H1 (cell line): Measurements from ENCODE around the gene ALK. TPM values are rescaled to one million over a fixed set of nuclear protein-coding genes. Genes with fewer than 3 reads are reported as not detected.
A peak's percentile ranks its signal among the peaks of the same experiment; 100 is the strongest.

ENCODE experiments used
- CTCF ChIA-PET: fragments of 300-600 bp; sonication (Branson Sonifier 250); formaldehyde crosslinking; loops from one replicate; lab custom pipeline; 2021; ENCODE audit not compliant: partially characterized antibody; lab: Charles Lee
- POLR2A ChIA-PET: fragments of 300-600 bp; sonication (Branson Sonifier 250); formaldehyde crosslinking; loops from one replicate; lab custom pipeline; 2021; ENCODE audit warnings: inconsistent platforms; ENCODE audit not compliant: partially characterized antibody; lab: Charles Lee
- DNase-seq, 2 experiments: peaks; one replicate each; pipeline versions ENCODE4 v3.0.0 to v3.0.0-alpha.2; 2010 to 2022; ENCODE audit warnings: low spot score in 2 of 2, low read depth in 1 of 2, mixed read lengths in 1 of 2
- FAIRE-seq: peaks from 2 replicates; lab custom pipeline; 2011; peaks lifted over from hg19 to GRCh38; lab: Jason Lieb, UNC
- H2AFZ ChIP-seq: 2 replicates; pipeline ENCODE4 v1.8.1; 2012; ENCODE audit warnings: low read length, inconsistent platforms
- H2AK5ac ChIP-seq: 2 replicates; pipeline ENCODE4 v1.6.1; 2013; ENCODE audit warnings: low read depth, low read length
- H2BK120ac ChIP-seq: replicated peaks from 2 replicates; pipeline ENCODE3; 2013; ENCODE audit warnings: low read depth, low read length, inconsistent platforms
- H2BK12ac ChIP-seq: 2 replicates; pipeline ENCODE4 v1.6.1; 2013; ENCODE audit warnings: low read depth, low read length
- H2BK15ac ChIP-seq: 2 replicates; pipeline ENCODE4 v1.6.1; 2013; ENCODE audit warnings: low read length
- H2BK20ac ChIP-seq: 2 replicates; pipeline ENCODE4 v1.6.1; 2013; ENCODE audit warnings: low read length
- H2BK5ac ChIP-seq: 2 replicates; pipeline ENCODE4 v1.6.1; 2013; ENCODE audit warnings: low read depth, low read length
- H3K14ac ChIP-seq: 2 replicates; pipeline ENCODE4 v1.6.1; 2013; ENCODE audit warnings: inconsistent platforms; ENCODE audit not compliant: insufficient read length
- H3K18ac ChIP-seq: 2 replicates; pipeline ENCODE4 v1.6.1; 2013; ENCODE audit warnings: low read length; ENCODE audit errors: extremely low read depth
- H3K23ac ChIP-seq: 2 replicates; pipeline ENCODE4 v1.6.1; 2013; ENCODE audit warnings: inconsistent platforms; ENCODE audit not compliant: insufficient read length
- H3K23me2 ChIP-seq: 2 replicates; pipeline ENCODE4 v1.6.1; 2013; ENCODE audit warnings: low read depth, low read length
- H3K27ac ChIP-seq: 2 replicates; pipeline ENCODE4 v1.6.1; 2011; ENCODE audit warnings: low read depth, low read length, inconsistent platforms
- H3K27me3 ChIP-seq, 4 experiments: replicated peaks in 1 of 4; 1 replicate in 1 of 4; 2 replicates in 3 of 4; pipeline versions ENCODE4 v1.6.1 to v1.8.1; 2011 to 2013; ENCODE audit warnings: low read length in 3 of 4, mild to moderate bottlenecking in 3 of 4, inconsistent platforms in 2 of 4, mixed read lengths in 2 of 4, moderate library complexity in 1 of 4; ENCODE audit not compliant: control insufficient read depth in 3 of 4, insufficient read depth in 3 of 4; ENCODE audit errors: extremely low read depth in 1 of 4
- H3K36me3 ChIP-seq, 4 experiments: 2 replicates each; pipeline versions ENCODE4 v1.6.1 to v1.8.1; 2011 to 2013; ENCODE audit warnings: mild to moderate bottlenecking in 4 of 4, low read length in 3 of 4, moderate library complexity in 2 of 4, control low read depth in 1 of 4, inconsistent platforms in 1 of 4; ENCODE audit not compliant: insufficient read depth in 4 of 4, control insufficient read depth in 2 of 4
- H3K4ac ChIP-seq: replicated peaks from 2 replicates; pipeline ENCODE3; 2013; ENCODE audit warnings: low read length, low read depth, mixed read lengths, inconsistent platforms; ENCODE audit not compliant: insufficient read length
- H3K4me1 ChIP-seq, 4 experiments: replicated peaks in 1 of 4; 1 replicate in 1 of 4; 2 replicates in 3 of 4; pipeline versions ENCODE4 v1.6.1 to v1.8.1; 2011 to 2013; ENCODE audit warnings: low read length in 3 of 4, inconsistent platforms in 2 of 4, mixed read lengths in 1 of 4; ENCODE audit not compliant: insufficient read depth in 4 of 4, control insufficient read depth in 3 of 4
- H3K4me2 ChIP-seq, 2 experiments: 2 replicates each; pipeline versions ENCODE4 v1.6.1 to v1.8.1; 2011 to 2013; ENCODE audit warnings: low read depth in 2 of 2, low read length in 2 of 2, control low read depth in 1 of 2, inconsistent platforms in 1 of 2, mild to moderate bottlenecking in 1 of 2; ENCODE audit not compliant: insufficient read depth in 1 of 2
- H3K4me3 ChIP-seq, 4 experiments: fragments of 200-600, 300-600 bp in 1 of 4; sonication (generic), shearing (Covaris generic), sonication (Bioruptor Twin) in 1 of 4; 2 replicates each; pipeline versions ENCODE4 v1.5.1 to v1.8.1; 2011 to 2016; ENCODE audit warnings: low read length in 4 of 4, low read depth in 3 of 4, control low read depth in 2 of 4, inconsistent platforms in 2 of 4, mild to moderate bottlenecking in 2 of 4, mixed read lengths in 1 of 4, moderate library complexity in 1 of 4; ENCODE audit not compliant: insufficient read depth in 2 of 4; ENCODE audit errors: extremely low read depth in 1 of 4
- H3K56ac ChIP-seq: replicated peaks from 2 replicates; pipeline ENCODE3; 2013; ENCODE audit warnings: low read depth, mild to moderate bottlenecking, mixed read lengths, low read length, inconsistent platforms; ENCODE audit not compliant: insufficient read length
- H3K79me1 ChIP-seq: 2 replicates; pipeline ENCODE4 v1.6.1; 2013; ENCODE audit warnings: low read depth, low read length, control low read depth
- H3K79me2 ChIP-seq, 2 experiments: 2 replicates each; pipeline versions ENCODE4 v1.6.1 to v1.8.1; 2012 to 2013; ENCODE audit warnings: low read length in 2 of 2, mild to moderate bottlenecking in 2 of 2, inconsistent platforms in 1 of 2; ENCODE audit not compliant: insufficient read depth in 2 of 2, control insufficient read depth in 1 of 2
- H3K9ac ChIP-seq, 4 experiments: replicated peaks in 1 of 4; 1 replicate in 1 of 4; 2 replicates in 3 of 4; pipeline versions ENCODE4 v1.6.1 to v1.8.1; 2011 to 2013; ENCODE audit warnings: low read depth in 3 of 4, low read length in 3 of 4, control low read depth in 2 of 4, mild to moderate bottlenecking in 2 of 4, moderate library complexity in 2 of 4, inconsistent platforms in 1 of 4; ENCODE audit errors: extremely low read depth in 1 of 4
- H3K9me3 ChIP-seq, 2 experiments: 2 replicates each; pipeline versions ENCODE4 v1.6.1 to v1.8.1; 2012 to 2013; ENCODE audit warnings: mild to moderate bottlenecking in 2 of 2, moderate library complexity in 2 of 2, control low read depth in 1 of 2, inconsistent platforms in 1 of 2, low read depth in 1 of 2, low read length in 1 of 2, mixed read lengths in 1 of 2; ENCODE audit not compliant: insufficient read depth in 2 of 2
- H4K20me1 ChIP-seq, 2 experiments: replicated peaks in 1 of 2; 2 replicates each; pipeline versions ENCODE3 to v1.8.1; 2011 to 2013; ENCODE audit warnings: inconsistent platforms in 2 of 2, low read length in 2 of 2, mild to moderate bottlenecking in 1 of 2; ENCODE audit not compliant: insufficient read depth in 2 of 2, control insufficient read depth in 1 of 2
- H4K5ac ChIP-seq: 2 replicates; pipeline ENCODE4 v1.6.1; 2013; ENCODE audit warnings: low read length, low read depth, mixed read lengths, inconsistent platforms; ENCODE audit not compliant: insufficient read length
- H4K8ac ChIP-seq: 2 replicates; pipeline ENCODE4 v1.8.0; 2013; ENCODE audit warnings: mild to moderate bottlenecking, moderate library complexity, low read length, inconsistent platforms; ENCODE audit not compliant: insufficient read depth; ENCODE audit errors: extremely low read depth
- H4K91ac ChIP-seq: replicated peaks from 2 replicates; pipeline ENCODE3; 2013; ENCODE audit warnings: low read length, mixed read lengths, inconsistent platforms; ENCODE audit not compliant: insufficient read length
- ATF2 ChIP-seq: IDR thresholded peaks from 2 replicates; pipeline ENCODE4 v1.6.1; 2012; ENCODE audit warnings: low read length, inconsistent platforms
- GTF2F1 ChIP-seq: IDR thresholded peaks from 2 replicates; pipeline ENCODE4 v1.6.1; 2012; ENCODE audit warnings: low read depth, low read length, improper control_type of control experiment, borderline replicate concordance
- SIN3A ChIP-seq, 2 experiments: IDR thresholded peaks in 1 of 2; conservative IDR thresholded peaks in 1 of 2; 2 replicates each; pipeline ENCODE4 v1.6.1; 2011 to 2012; ENCODE audit warnings: low read length in 2 of 2, improper control_type of control experiment in 1 of 2, low read depth in 1 of 2, mild to moderate bottlenecking in 1 of 2
- USF2 ChIP-seq: IDR thresholded peaks from 2 replicates; pipeline ENCODE4 v1.6.1; 2011; ENCODE audit warnings: low read length, improper control_type of control experiment
- WGBS, 2 experiments: shearing (Covaris generic) in 1 of 2; methylation state at CpG; one replicate each; pipeline versions ENCODE4 v1.1.6 to v1.1.7; 2013 to 2015; ENCODE audit warnings: low lambda C conversion rate in 2 of 2, mixed read lengths in 2 of 2, inconsistent platforms in 1 of 2, low coverage in 1 of 2, missing lambda C conversion rate in 1 of 2; ENCODE audit not compliant: insufficient replicate concordance in 2 of 2, insufficient coverage in 1 of 2, insufficient read length in 1 of 2; ENCODE audit errors: extremely low coverage in 1 of 2, missing lambda C conversion rate in 1 of 2; 5-methylcytosine and 5-hydroxymethylcytosine counted together
- polyA plus RNA-seq, 7 experiments: library from polyadenylated mRNA; depleted of rRNA in 3 of 7; stranded (reverse) in 5 of 7; unstranded in 2 of 7; fragments of >200 nt in 5 of 7; fragments of 200-250 nt in 2 of 7; gene quantifications; 1 replicate in 5 of 7; 2 replicates in 1 of 7; 4 replicates in 1 of 7; pipeline versions ENCODE4 v1.2.1 to v1.2.3, GENCODE V29; 2011 to 2013; ENCODE audit warnings: missing spikeins in 2 of 7, mixed read lengths in 2 of 7
- total RNA-seq: library from RNA; stranded (reverse); fragmentation: NEBNext Ultra II Directional; extraction: Animal tissue kit (Norgen Biotek cat#: 25700); gene quantifications from 2 replicates; pipeline ENCODE4 v1.2.1, GENCODE V29; 2021

ALK gene
- total and polyA plus RNA-seq, 2 of the 8 experiments (the other 6 are each of a cell fraction or from before 2014, with no cell fraction given): 0.02 to 0.09 TPM

GRCh38 chr2:29447513-29447912 is 473.9 kb downstream of the ALK start:
- H2AFZ ChIP-seq: no peak overlapping the region
- H3K79me1 ChIP-seq: no peaks in the 10 kb centered on the region
- H4K20me1 ChIP-seq: no peaks in the 10 kb centered on the region
- H2BK120ac ChIP-seq: no peak overlapping the region
- no peaks in the 10 kb centered on the region for H3K79me2 ChIP-seq
- no peak overlapping the region for H2AK5ac ChIP-seq
- no peak for TF ChIP-seq USF2
- no peak for TF ChIP-seq SIN3A (conservative IDR thresholded peaks at IDR 0.05 in 1 of 2, IDR thresholded peaks at IDR 0.05 in 1 of 2; ENCODE audit: low read depth in 1 of 2, low read length in 2 of 2)
- no peak for TF ChIP-seq ATF2
- TF ChIP-seq GTF2F1: no peak
- peaks cover 0 to 7% (median 5%) of the 10 kb centered on the region in 4 experiments; a peak in 4 of 7 replicates for H3K4me1 ChIP-seq
- ChIA-PET CTCF (interaction anchor here (0.7 to 1.3 kb wide), 3 partner anchors 106 to 276 kb away, joined by 3 read pairs; no protein-coding TSS in a partner anchor), POLR2A (no interaction called here)
- H3K27me3 ChIP-seq: no peaks in the 10 kb centered on the region
- no peaks in the 10 kb centered on the region for H3K36me3 ChIP-seq
- H3K18ac ChIP-seq: no peak overlapping the region; the same call in 1 of the 2 replicates
- no peak overlapping the region for H3K27ac ChIP-seq
- H3K56ac ChIP-seq: no peak overlapping the region
- no peak overlapping the region for H4K8ac ChIP-seq
- H4K5ac ChIP-seq: no peak overlapping the region
- no peaks in the 10 kb centered on the region for H3K9me3 ChIP-seq
- no peak overlapping the region for H2BK15ac ChIP-seq
- H2BK20ac ChIP-seq: no peak overlapping the region
- H3K4ac ChIP-seq: no peak overlapping the region
- H2BK5ac ChIP-seq: no peak overlapping the region
- no peak overlapping the region for H4K91ac ChIP-seq
- H3K23ac ChIP-seq: no peak overlapping the region
- no peaks in the 10 kb centered on the region for H3K23me2 ChIP-seq
- H2BK12ac ChIP-seq: no peak overlapping the region
- DNase-seq (no peak), FAIRE-seq (no peak)
- WGBS, 2 experiments: 88% methylated on average over 4 of the region's 4 CpGs; no CpG with 5 or more reads in 1 of the 2 experiments
- H3K4me2 ChIP-seq: 0 out of 4 replicates have a peak overlapping the region, but pooled peaks of 1 of the 2 experiments have one; percentile 47
- no peak overlapping the region for H3K4me3 ChIP-seq
- no peak overlapping the region for H3K9ac ChIP-seq
- H3K14ac ChIP-seq: no peak overlapping the region
